Activated CD8-positive, alpha-beta T cell treated with anti-CD3 and anti-CD28 coated beads for 36 hours (primary cell): ENCODE data around the gene GRB10. TPM values are rescaled to one million over a fixed set of nuclear protein-coding genes. Genes with fewer than 3 reads are reported as not detected.

Source experiments
- ATAC-seq: fragments of 200-7000 bp; cut with Tn5 transposase; one replicate; pipeline ENCODE4 v1.10.0; 2021; ENCODE audit warnings: mild to moderate bottlenecking, moderate library complexity
- CTCF ChIA-PET: fragments of 350-600 bp; sonication (Branson Sonifier 250); formaldehyde crosslinking; loops from one replicate; lab custom pipeline; 2021; ENCODE audit warnings: antibody characterized with exemption; lab: Charles Lee
- POLR2A ChIA-PET: fragments of 350-600 bp; sonication (Branson Sonifier 250); formaldehyde crosslinking; loops from one replicate; lab custom pipeline; 2021; ENCODE audit warnings: antibody characterized with exemption; lab: Charles Lee
- DNase-seq: peaks from one replicate; pipeline ENCODE4 v3.0.0-alpha.2; 2020
- H3K27ac Mint-ChIP-seq: one replicate; pipeline ENCODE4 v1.8.0; 2021; ENCODE audit warnings: mild to moderate bottlenecking, mixed read lengths
- H3K27me3 Mint-ChIP-seq: one replicate; pipeline ENCODE4 v1.8.0; 2021; ENCODE audit warnings: mixed read lengths
- H3K36me3 Mint-ChIP-seq: one replicate; pipeline ENCODE4 v1.8.0; 2021; ENCODE audit warnings: low read depth, mixed read lengths
- H3K4me1 Mint-ChIP-seq: one replicate; pipeline ENCODE4 v1.8.0; 2021; ENCODE audit warnings: low read depth, mixed read lengths
- H3K4me3 Mint-ChIP-seq: one replicate; pipeline ENCODE4 v1.8.0; 2021; ENCODE audit warnings: mild to moderate bottlenecking, moderate library complexity, mixed read lengths
- H3K9me3 Mint-ChIP-seq: one replicate; pipeline ENCODE4 v1.8.0; 2021; ENCODE audit warnings: mixed read lengths
- CTCF ChIP-seq: fragments of 200-600 bp; IDR thresholded peaks from one replicate; pipeline ENCODE4 v1.8.0; 2022; ENCODE audit warnings: antibody characterized with exemption, mild to moderate bottlenecking
- intact Hi-C: fragments of 100-400 bp; cut with micrococcal nuclease; formaldehyde crosslinking; loops from one replicate; pipeline ENCODE4 v1.10.0; 2022
- total RNA-seq, 2 experiments: library from RNA; stranded (reverse); gene quantifications; one replicate each; pipeline ENCODE4 v1.2.3, GENCODE V29; 2021

Gene GRB10
- total RNA-seq, 2 experiments from 2014 or later: 5.6 to 6.9 TPM

GRCh38 chr7:50645186-50645585 lies 137.5 kb downstream of the GRB10 start:
- TF ChIP-seq CTCF: no peak
- Mint-ChIP-seq H3K36me3 (no peaks in the 10 kb centered on the region), H3K9me3 (no peaks in the 10 kb centered on the region), H3K27me3 (no peaks in the 10 kb centered on the region), H3K4me1 (no peaks in the 10 kb centered on the region), H3K4me3 (no peak overlapping the region), H3K27ac (no peak overlapping the region)
- intact Hi-C loops: no loop called here
- DNase-seq (no peak), ATAC-seq (no peak)
- CTCF ChIA-PET: interaction anchor here (1.1 to 1.6 kb wide), 3 partner anchors 12 to 33 kb away, joined by 3 to 4 read pairs (median 4); no protein-coding TSS in a partner anchor
- POLR2A ChIA-PET: no interaction called here

DNA sequence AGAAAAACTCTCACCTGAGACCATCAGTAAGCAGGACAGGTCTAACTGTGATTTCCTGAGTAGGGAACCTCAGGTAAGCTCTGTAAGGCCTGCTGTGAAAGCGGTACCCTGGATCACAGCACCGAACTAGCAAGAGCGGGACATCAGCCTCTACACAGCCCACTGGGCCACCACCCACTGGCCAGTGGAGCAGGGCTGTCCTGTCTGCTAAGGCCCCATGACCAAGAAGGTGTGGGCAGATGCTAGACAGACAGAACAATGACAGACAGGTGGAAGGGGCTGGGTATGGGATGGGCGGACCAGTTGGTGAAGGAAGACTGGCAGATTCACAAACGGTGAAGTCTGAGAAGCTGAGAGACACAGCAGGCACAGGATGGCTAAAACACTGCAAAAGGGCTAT lies 138.1 kb downstream of the GRB10 start:
- CTCF ChIA-PET: interaction anchor here (1.0 to 1.5 kb wide), 3 partner anchors 11 to 34 kb away, joined by 3 to 4 read pairs (median 3); no protein-coding TSS in a partner anchor
- H3K27me3 Mint-ChIP-seq: no peaks in the 10 kb centered on the region
- DNase-seq (no peak), ATAC-seq (no peak)
- no peak for TF ChIP-seq CTCF
- no peaks in the 10 kb centered on the region for H3K4me1 Mint-ChIP-seq
- no peak overlapping the region for H3K4me3 Mint-ChIP-seq
- H3K9me3 Mint-ChIP-seq: no peaks in the 10 kb centered on the region
- no peaks in the 10 kb centered on the region for H3K36me3 Mint-ChIP-seq
- no peak overlapping the region for H3K27ac Mint-ChIP-seq
- intact Hi-C loops: no loop called here
- POLR2A ChIA-PET: no interaction called here

- DNase-seq: no peak
Observed at GRCh38 chr7:50644114-50644513, 138.6 kb downstream of the GRB10 start.

GRCh38 chr7:50641442-50642405 lies 141.0 kb downstream of the GRB10 start:
- ChIA-PET POLR2A (no interaction called here), CTCF (interaction anchor here (1.4 to 2.0 kb wide), 2 partner anchors 37 to 174 kb away, joined by 5 to 8 read pairs; no protein-coding TSS in a partner anchor)
- no peak for ATAC-seq
- H3K27me3 Mint-ChIP-seq: no peaks in the 10 kb centered on the region
- H3K27ac Mint-ChIP-seq: no peak overlapping the region
- no peaks in the 10 kb centered on the region for H3K36me3 Mint-ChIP-seq
- intact Hi-C loops: no loop called here
- no peak overlapping the region for H3K4me3 Mint-ChIP-seq
- TF ChIP-seq CTCF: no peak
- no peaks in the 10 kb centered on the region for H3K4me1 Mint-ChIP-seq
- H3K9me3 Mint-ChIP-seq: no peaks in the 10 kb centered on the region
- DNase-seq: no peak

More at GRCh38 chr7:50644114-50644513, 138.6 kb downstream of the GRB10 start:
- H3K27me3 Mint-ChIP-seq: no peaks in the 10 kb centered on the region
- no peak for ATAC-seq
- POLR2A ChIA-PET: no interaction called here
- H3K9me3 Mint-ChIP-seq: no peaks in the 10 kb centered on the region
- intact Hi-C loops: no loop called here
- H3K27ac Mint-ChIP-seq: no peak overlapping the region
- no peaks in the 10 kb centered on the region for H3K36me3 Mint-ChIP-seq
- no peaks in the 10 kb centered on the region for H3K4me1 Mint-ChIP-seq
- no peak overlapping the region for H3K4me3 Mint-ChIP-seq
- TF ChIP-seq CTCF: no peak
- CTCF ChIA-PET: interaction anchor here (1.0 to 1.5 kb wide), 2 partner anchors 12 to 34 kb away, joined by 3 to 4 read pairs; no protein-coding TSS in a partner anchor

DNA sequence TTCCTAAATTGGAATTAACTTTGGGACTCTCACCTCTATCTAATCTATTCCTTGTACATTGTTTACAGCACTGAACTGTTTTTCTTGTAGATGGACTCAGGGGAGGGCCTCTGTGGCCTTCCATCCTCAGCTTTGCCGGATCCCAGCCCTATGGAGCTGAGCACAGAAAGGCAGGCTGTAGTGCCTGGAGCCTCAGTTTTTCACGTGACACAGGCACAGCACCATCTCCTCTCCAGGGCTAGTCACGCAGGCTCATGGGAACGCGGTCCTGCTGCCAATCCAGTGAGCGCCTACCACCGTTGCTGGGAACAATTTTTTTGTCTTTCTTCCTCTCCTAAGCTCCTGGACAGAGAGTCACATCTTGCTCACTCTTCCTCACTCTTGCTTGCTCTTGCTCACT lies 141.9 kb downstream of the GRB10 start:
- peaks cover 1% of the 10 kb centered on the region for H3K27me3 Mint-ChIP-seq
- POLR2A ChIA-PET: no interaction called here
- DNase-seq: no peak
- CTCF ChIA-PET: interaction anchor here (1.4 to 2.0 kb wide), 2 partner anchors 38 to 173 kb away, joined by 5 to 8 read pairs; no protein-coding TSS in a partner anchor
- H3K36me3 Mint-ChIP-seq: no peaks in the 10 kb centered on the region
- TF ChIP-seq CTCF: no peak
- no peaks in the 10 kb centered on the region for H3K9me3 Mint-ChIP-seq
- no peak for ATAC-seq
- intact Hi-C loops: no loop called here
- no peak overlapping the region for H3K27ac Mint-ChIP-seq
- H3K4me3 Mint-ChIP-seq: no peak overlapping the region
- H3K4me1 Mint-ChIP-seq: no peaks in the 10 kb centered on the region
